HG02852 (cell line): ENCODE measurements around the gene FUS.

Experiments used
- ATAC-seq: cut with Tn5 transposase; IDR thresholded peaks from one replicate; pipeline ENCODE4 v1.9.1; 2021; ENCODE audit warnings: mild to moderate bottlenecking, moderate library complexity; ENCODE audit not compliant: unreplicated experiment

Gene FUS

DNA sequence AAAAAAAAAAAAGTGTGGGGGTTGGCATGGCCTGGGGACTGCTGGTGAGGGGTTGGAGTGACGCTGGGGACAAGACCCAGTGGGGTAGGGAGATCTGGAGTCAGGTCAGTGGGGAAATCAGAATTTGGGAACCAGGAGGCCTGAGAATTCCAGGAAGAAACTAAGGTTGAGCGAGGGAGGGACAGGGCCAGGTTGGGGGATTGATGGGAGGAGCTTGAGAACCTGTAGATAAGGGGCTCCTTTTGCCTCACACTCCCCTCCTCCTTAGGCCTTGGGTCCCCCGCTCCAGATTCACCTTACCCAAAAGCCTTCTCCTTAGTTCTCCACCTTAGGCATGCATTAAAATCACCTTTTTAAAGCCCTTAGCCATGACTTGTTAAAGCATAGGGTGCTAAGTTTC, 45.3 kb downstream of the FUS start:
- ATAC-seq: no peak

GRCh38 chr16:31228206-31228605, 48.3 kb downstream of the FUS start:
- ATAC-seq: no peak

- no peak for ATAC-seq
These were observed 49.6 kb downstream of the FUS start for GRCh38 chr16:31229501-31229900.

GRCh38 chr16:31238041-31238440, 58.1 kb downstream of the FUS start:
- ATAC-seq: no peak
